ENCODE results near the gene BTBD9. TPM values are rescaled to one million over a fixed set of nuclear protein-coding genes. Genes with fewer than 3 reads are reported as not detected.
A peak's percentile ranks its signal among the peaks of the same experiment; 100 is the strongest.

The BTBD9 gene
- total RNA-seq, 1 donor from 2014 or later: 23.0 TPM

- Mint-ChIP-seq H3K4me1 (no peaks in the 10 kb centered on the region), H3K27me3 (ENCODE audit: low read depth) (no peaks in the 10 kb centered on the region), H3K9me3 (peaks cover 6% of the 10 kb centered on the region), H3K36me3 (peaks cover 7% of the 10 kb centered on the region), H3K4me3 (no peak overlapping the region), H3K27ac (no peak overlapping the region)
- no peak for DNase-seq (ENCODE audit: low spot score in 2 of 2, unreplicated experiment in 2 of 2)
- TF ChIP-seq CTCF (IDR thresholded peaks at IDR 0.05; ENCODE audit: unreplicated experiment): no peak
Measured at GRCh38 chr6:38648629-38649028, 8.9 kb upstream of the BTBD9 start.

GRCh38 chr6:38646166-38646878 lies 6.6 kb upstream of the BTBD9 start:
- Mint-ChIP-seq H3K4me1 (no peaks in the 10 kb centered on the region), H3K9me3 (peaks cover 4% of the 10 kb centered on the region), H3K4me3 (no peak overlapping the region), H3K36me3 (peaks cover 5% of the 10 kb centered on the region), H3K27ac (no peak overlapping the region), H3K27me3 (ENCODE audit: low read depth) (no peaks in the 10 kb centered on the region)
- DNase-seq (ENCODE audit: low spot score in 2 of 2, unreplicated experiment in 2 of 2): no peak
- no peak for TF ChIP-seq CTCF (IDR thresholded peaks at IDR 0.05; ENCODE audit: unreplicated experiment)

- DNase-seq (ENCODE audit: low spot score in 2 of 2, unreplicated experiment in 2 of 2): no peak
- H3K27ac Mint-ChIP-seq: no peak overlapping the region
- H3K27me3 Mint-ChIP-seq (ENCODE audit: low read depth): no peaks in the 10 kb centered on the region
- TF ChIP-seq CTCF (IDR thresholded peaks at IDR 0.05; ENCODE audit: unreplicated experiment): no peak
- H3K9me3 Mint-ChIP-seq: no peaks in the 10 kb centered on the region
- no peaks in the 10 kb centered on the region for H3K36me3 Mint-ChIP-seq
- H3K4me3 Mint-ChIP-seq: no peak overlapping the region
- peaks cover 7% of the 10 kb centered on the region for H3K4me1 Mint-ChIP-seq
Measured at GRCh38 chr6:38644951-38645350, 5.2 kb upstream of the BTBD9 start.

GRCh38 chr6:38640216-38640909 lies 634 bp upstream of the BTBD9 start:
- peak overlapping the region; percentile 84 for H3K4me3 Mint-ChIP-seq
- no peak for DNase-seq (ENCODE audit: low spot score in 2 of 2, unreplicated experiment in 2 of 2)
- no peaks in the 10 kb centered on the region for H3K27me3 Mint-ChIP-seq (ENCODE audit: low read depth)
- TF ChIP-seq CTCF (IDR thresholded peaks at IDR 0.05; ENCODE audit: unreplicated experiment): no peak
- H3K9me3 Mint-ChIP-seq: no peaks in the 10 kb centered on the region
- peak overlapping the region; percentile 88 for H3K27ac Mint-ChIP-seq
- H3K4me1 Mint-ChIP-seq: peaks cover 17% of the 10 kb centered on the region
- H3K36me3 Mint-ChIP-seq: no peaks in the 10 kb centered on the region

- no peak for TF ChIP-seq CTCF (IDR thresholded peaks at IDR 0.05; ENCODE audit: unreplicated experiment)
- no peak for DNase-seq (ENCODE audit: low spot score in 2 of 2, unreplicated experiment in 2 of 2)
- Mint-ChIP-seq H3K27me3 (ENCODE audit: low read depth) (no peaks in the 10 kb centered on the region), H3K27ac (peak overlapping the region; percentile 68), H3K4me3 (peak overlapping the region; percentile 84), H3K9me3 (no peaks in the 10 kb centered on the region), H3K4me1 (peaks cover 21% of the 10 kb centered on the region), H3K36me3 (no peaks in the 10 kb centered on the region)
Measured at GRCh38 chr6:38638941-38639497, 710 bp downstream of the BTBD9 start.

Measured in mesothelial cell of epicardium (in vitro differentiated cells).